Glutamatergic neuron (in vitro differentiated cells): Measurements from ENCODE around the gene LGALS3BP. TPM values are rescaled to one million over a fixed set of nuclear protein-coding genes. Genes with fewer than 3 reads are reported as not detected.

ENCODE experiments used
- DNase-seq: peaks from one replicate; pipeline ENCODE4 v3.0.0; 2022
- H3K27ac Mint-ChIP-seq: one replicate; pipeline ENCODE4 v1.8.0; 2020; ENCODE audit warnings: mild to moderate bottlenecking, mixed read lengths, inconsistent platforms; ENCODE audit not compliant: unreplicated experiment
- H3K27me3 Mint-ChIP-seq: one replicate; pipeline ENCODE4 v1.8.0; 2020; ENCODE audit warnings: mild to moderate bottlenecking, moderate library complexity, mixed read lengths, inconsistent platforms; ENCODE audit not compliant: unreplicated experiment
- H3K36me3 Mint-ChIP-seq: one replicate; pipeline ENCODE4 v1.8.0; 2020; ENCODE audit warnings: mild to moderate bottlenecking, mixed read lengths, inconsistent platforms; ENCODE audit not compliant: unreplicated experiment
- H3K4me1 Mint-ChIP-seq: one replicate; pipeline ENCODE4 v1.8.0; 2020; ENCODE audit warnings: mild to moderate bottlenecking, low read depth, mixed read lengths, inconsistent platforms; ENCODE audit not compliant: unreplicated experiment
- H3K4me3 Mint-ChIP-seq: one replicate; pipeline ENCODE4 v1.8.0; 2020; ENCODE audit warnings: mild to moderate bottlenecking, mixed read lengths, inconsistent platforms; ENCODE audit not compliant: unreplicated experiment
- H3K9me3 Mint-ChIP-seq: one replicate; pipeline ENCODE4 v1.8.0; 2020; ENCODE audit warnings: mild to moderate bottlenecking, moderate library complexity, mixed read lengths, inconsistent platforms; ENCODE audit not compliant: unreplicated experiment
- CTCF ChIP-seq: fragments of 200-600 bp; sonication (generic); IDR thresholded peaks from one replicate; pipeline ENCODE4 v1.5.0; 2021; ENCODE audit not compliant: partially characterized antibody, unreplicated experiment
- total RNA-seq: library from RNA; stranded (reverse); fragmentation: NEBNext Ultra II Directional; extraction: Animal tissue kit (Norgen Biotek cat#: 25700); gene quantifications from one replicate; pipeline ENCODE4 v1.2.1, GENCODE V29; 2021; ENCODE audit not compliant: unreplicated experiment

The LGALS3BP gene
- total RNA-seq, 1 donor from 2014 or later, result 30.3 TPM

GRCh38 chr17:78937561-78937960 lies 42.2 kb downstream of the LGALS3BP start:
- Mint-ChIP-seq H3K4me1 (peaks cover 21% of the 10 kb centered on the region), H3K36me3 (no peaks in the 10 kb centered on the region), H3K27ac (no peak overlapping the region), H3K4me3 (no peak overlapping the region), H3K27me3 (peaks cover 8% of the 10 kb centered on the region), H3K9me3 (peaks cover 6% of the 10 kb centered on the region)
- no peak for TF ChIP-seq CTCF
- DNase-seq, result no peak

- Mint-ChIP-seq H3K27me3 (peaks cover 8% of the 10 kb centered on the region), H3K4me3 (peak overlapping the region; percentile 71), H3K4me1 (peaks cover 21% of the 10 kb centered on the region), H3K27ac (peak overlapping the region; percentile 77), H3K36me3 (no peaks in the 10 kb centered on the region), H3K9me3 (peaks cover 6% of the 10 kb centered on the region)
- DNase-seq, result no peak
- TF ChIP-seq CTCF, result no peak
These were observed 44.1 kb downstream of the LGALS3BP start for GRCh38 chr17:78935419-78936323.

GRCh38 chr17:78934681-78935418 lies 44.9 kb downstream of the LGALS3BP start:
- no peak for DNase-seq
- Mint-ChIP-seq H3K4me3 (peak overlapping the region; percentile 57), H3K9me3 (peaks cover 6% of the 10 kb centered on the region), H3K27me3 (peaks cover 7% of the 10 kb centered on the region), H3K36me3 (no peaks in the 10 kb centered on the region), H3K27ac (peak overlapping the region; percentile 84), H3K4me1 (peaks cover 21% of the 10 kb centered on the region)
- no peak for TF ChIP-seq CTCF

GRCh38 chr17:78933959-78934568 lies 45.7 kb downstream of the LGALS3BP start:
- Mint-ChIP-seq H3K27me3 (peaks cover 8% of the 10 kb centered on the region), H3K4me1 (peaks cover 21% of the 10 kb centered on the region), H3K36me3 (no peaks in the 10 kb centered on the region), H3K27ac (peak overlapping the region; percentile 84), H3K9me3 (peaks cover 3% of the 10 kb centered on the region), H3K4me3 (peak overlapping the region; percentile 57)
- DNase-seq, result peak; percentile 78
- no peak for TF ChIP-seq CTCF
